BE2C (cell line): Measurements from ENCODE around the gene CCT7.

ENCODE experiments used
- DNase-seq: peaks from one replicate; pipeline ENCODE4 v3.0.0-alpha.2; 2020
- H3K27me3 ChIP-seq: fragments of 250-450 bp; sonication (Bioruptor Pico); 2 replicates; pipeline ENCODE4 v1.5.1; 2020; ENCODE audit warnings: mild to moderate bottlenecking
- H3K36me3 ChIP-seq: fragments of 250-450 bp; sonication (Bioruptor Pico); 2 replicates; pipeline ENCODE4 v1.5.1; 2020; ENCODE audit warnings: mild to moderate bottlenecking
- H3K4me1 ChIP-seq: fragments of 250-450 bp; sonication (Bioruptor Pico); 2 replicates; pipeline ENCODE4 v1.5.1; 2020
- H3K4me3 ChIP-seq: 2 replicates; pipeline ENCODE4 v1.5.1; 2011; ENCODE audit warnings: low read depth, low read length
- H3K9me3 ChIP-seq: fragments of 250-450 bp; sonication (Bioruptor Pico); 2 replicates; pipeline ENCODE4 v1.5.1; 2020
- CTCF ChIP-seq: IDR thresholded peaks from 2 replicates; pipeline ENCODE4 v1.5.1; 2012; ENCODE audit warnings: mild to moderate bottlenecking, low read depth, low read length

The CCT7 gene

GRCh38 chr2:73268830-73269685 lies 35.0 kb downstream of the CCT7 start:
- DNase-seq = no peak
- no peaks in the 10 kb centered on the region for H3K27me3 ChIP-seq
- no peak for TF ChIP-seq CTCF
- no peaks in the 10 kb centered on the region for H3K4me1 ChIP-seq
- H3K9me3 ChIP-seq = no peaks in the 10 kb centered on the region
- H3K36me3 ChIP-seq = no peaks in the 10 kb centered on the region
- no peak overlapping the region for H3K4me3 ChIP-seq

DNA sequence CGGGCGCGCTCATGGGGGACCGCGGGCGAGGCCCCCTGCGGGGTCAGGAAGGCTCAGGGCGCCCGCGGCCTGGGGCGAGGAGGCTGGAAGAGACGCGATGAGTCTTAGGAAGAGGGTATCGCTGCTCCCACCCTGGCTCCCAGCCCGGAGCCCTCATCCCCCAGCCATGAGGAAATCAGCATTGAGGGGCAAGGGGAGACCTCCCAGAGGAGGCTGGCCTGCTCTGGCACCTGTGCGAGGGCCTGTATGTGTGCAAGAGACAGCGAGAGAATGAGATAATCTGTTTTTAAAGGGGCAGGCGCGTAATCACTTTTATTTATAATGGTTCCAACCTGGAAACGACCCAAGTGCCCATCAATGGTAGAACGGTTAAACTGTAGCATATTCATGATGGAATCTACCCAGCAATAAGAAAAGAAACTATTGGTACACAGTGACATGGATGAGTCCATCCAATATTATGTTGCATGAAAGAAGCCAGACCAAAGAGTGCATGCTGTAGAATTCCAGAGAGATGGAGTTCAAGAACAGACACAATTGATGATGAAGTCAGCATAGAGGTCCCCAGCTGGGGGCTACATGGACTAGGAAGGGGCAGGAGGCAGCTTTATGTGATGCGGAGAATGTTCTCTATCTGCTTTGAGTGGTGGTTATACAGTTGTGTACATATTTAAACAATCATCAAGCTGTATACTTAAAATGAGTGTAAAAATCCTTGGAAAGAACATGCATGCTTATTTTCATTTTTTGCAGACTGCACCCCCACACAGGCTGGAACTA lies 35.8 kb downstream of the CCT7 start:
- TF ChIP-seq CTCF = no peak
- DNase-seq = no peak
- Histone ChIP-seq H3K4me1 (no peaks in the 10 kb centered on the region), H3K27me3 (no peaks in the 10 kb centered on the region), H3K9me3 (no peaks in the 10 kb centered on the region), H3K4me3 (no peak overlapping the region), H3K36me3 (no peaks in the 10 kb centered on the region)

- no peak for TF ChIP-seq CTCF
- no peak for DNase-seq
- H3K27me3 ChIP-seq = no peaks in the 10 kb centered on the region
- no peaks in the 10 kb centered on the region for H3K9me3 ChIP-seq
- no peaks in the 10 kb centered on the region for H3K4me1 ChIP-seq
- H3K36me3 ChIP-seq = no peaks in the 10 kb centered on the region
- H3K4me3 ChIP-seq = no peak overlapping the region
Measured at GRCh38 chr2:73272270-73272669, 38.2 kb downstream of the CCT7 start.

DNA sequence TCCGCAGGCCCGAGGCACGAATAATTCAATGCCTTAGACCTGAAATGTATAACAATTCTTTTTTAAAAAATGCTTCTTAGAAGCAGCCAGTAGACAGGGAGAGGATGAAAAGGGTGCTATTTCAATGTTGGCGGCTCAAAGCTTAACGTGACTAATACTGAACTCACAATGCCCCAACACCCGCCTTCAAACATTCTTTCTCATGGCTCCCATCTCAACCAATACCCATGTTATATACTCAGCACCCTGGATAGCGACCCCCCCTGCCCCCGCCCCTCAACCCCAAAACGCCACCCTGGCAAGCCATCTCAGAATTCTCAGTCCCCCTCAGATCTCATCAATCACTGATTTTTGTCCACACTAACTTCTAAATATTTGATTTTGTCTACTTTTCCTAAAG lies 45.7 kb downstream of the CCT7 start:
- Histone ChIP-seq H3K4me3 (no peak overlapping the region), H3K9me3 (no peaks in the 10 kb centered on the region), H3K27me3 (no peaks in the 10 kb centered on the region), H3K36me3 (no peaks in the 10 kb centered on the region), H3K4me1 (no peaks in the 10 kb centered on the region)
- DNase-seq = no peak
- TF ChIP-seq CTCF = no peak

GRCh38 chr2:73281244-73281643 lies 47.1 kb downstream of the CCT7 start:
- no peak for TF ChIP-seq CTCF
- DNase-seq = no peak
- H3K27me3 ChIP-seq = no peaks in the 10 kb centered on the region
- no peaks in the 10 kb centered on the region for H3K4me1 ChIP-seq
- H3K9me3 ChIP-seq = no peaks in the 10 kb centered on the region
- no peak overlapping the region for H3K4me3 ChIP-seq
- no peaks in the 10 kb centered on the region for H3K36me3 ChIP-seq
